HL-60 (cell line): ENCODE measurements around the gene PCDHGC4.

ENCODE experiments used
- DNase-seq, 2 experiments: peaks; one replicate each; pipeline ENCODE4 v3.0.0-alpha.2; 2010 to 2020; ENCODE audit warnings: low read depth in 1 of 2, low spot score in 1 of 2
- H3K27ac ChIP-seq: fragments of 250-450 bp; sonication (Bioruptor Pico); replicated peaks from 2 replicates; pipeline ENCODE4 v1.5.1; 2020; ENCODE audit warnings: mild to moderate bottlenecking, moderate library complexity
- H3K27me3 ChIP-seq: fragments of 250-450 bp; sonication (Bioruptor Pico); 2 replicates; pipeline ENCODE4 v1.5.1; 2021; ENCODE audit warnings: mild to moderate bottlenecking, moderate library complexity; ENCODE audit not compliant: insufficient read depth, poor library complexity, severe bottlenecking
- H3K4me3 ChIP-seq: replicated peaks from 2 replicates; pipeline ENCODE4 v1.5.1; 2011; ENCODE audit warnings: mild to moderate bottlenecking, control low read depth, low read length; ENCODE audit not compliant: insufficient read depth
- GABPA ChIP-seq: IDR thresholded peaks from 2 replicates; pipeline ENCODE4 v1.6.1; 2012; ENCODE audit warnings: low read depth
- POLR2AphosphoS5 ChIP-seq: IDR thresholded peaks from 2 replicates; pipeline ENCODE4 v1.6.1; 2012; ENCODE audit warnings: low read depth
- SPI1 ChIP-seq: IDR thresholded peaks from 2 replicates; pipeline ENCODE4 v1.6.1; 2012; ENCODE audit warnings: low read depth, mild to moderate bottlenecking, borderline replicate concordance
- TF ChIP-seq, protein P1 (sequence below): IDR thresholded peaks from one replicate; pipeline ENCODE4 v1.5.1; 2011; ENCODE audit warnings: low read length, control low read depth, inconsistent platforms; ENCODE audit not compliant: insufficient read depth
- TF ChIP-seq, protein P2 (sequence below): IDR thresholded peaks from 2 replicates; pipeline ENCODE4 v1.6.1; 2012; ENCODE audit warnings: low read depth; ENCODE audit not compliant: insufficient replicate concordance

The PCDHGC4 gene

DNA sequence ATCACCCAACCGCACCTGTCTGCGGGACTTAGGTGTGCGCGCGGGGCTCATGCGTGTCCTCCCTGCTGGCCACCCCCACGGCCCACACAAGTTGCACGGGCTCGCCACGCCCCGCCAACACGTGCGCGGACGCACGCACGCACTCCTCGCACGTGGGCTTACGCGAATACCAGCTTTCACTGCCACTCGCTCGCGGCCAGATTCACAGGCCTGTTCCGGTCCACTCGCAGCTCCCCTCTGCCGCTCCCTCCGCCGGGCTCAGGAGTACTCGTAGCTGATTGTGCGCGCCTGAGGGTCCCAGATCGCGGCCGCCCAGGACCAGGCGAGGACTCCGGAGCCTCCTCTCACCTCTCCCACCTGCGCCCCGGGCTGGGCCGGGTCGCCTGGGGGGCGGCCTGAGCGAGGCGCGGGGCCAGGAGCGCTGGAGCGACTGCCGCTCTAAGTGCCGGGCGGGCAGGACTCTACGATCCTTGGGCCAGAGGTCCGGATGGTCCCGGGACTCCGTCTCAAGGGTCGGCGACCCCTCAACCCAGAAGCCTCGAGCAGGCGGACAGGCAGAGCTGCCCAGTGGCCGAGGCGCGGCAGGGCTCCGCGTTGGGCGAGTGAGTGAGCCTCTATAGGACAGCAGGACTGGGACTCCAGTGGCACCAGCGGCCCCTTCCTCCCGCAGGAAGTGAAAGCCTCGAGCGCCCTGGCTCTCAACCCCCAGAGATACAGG is 7.5 kb downstream of the PCDHGC4 start:
- TF ChIP-seq SPI1 (no peak), GABPA (no peak), POLR2AphosphoS5 (no peak)
- TF ChIP-seq, protein P1, sequence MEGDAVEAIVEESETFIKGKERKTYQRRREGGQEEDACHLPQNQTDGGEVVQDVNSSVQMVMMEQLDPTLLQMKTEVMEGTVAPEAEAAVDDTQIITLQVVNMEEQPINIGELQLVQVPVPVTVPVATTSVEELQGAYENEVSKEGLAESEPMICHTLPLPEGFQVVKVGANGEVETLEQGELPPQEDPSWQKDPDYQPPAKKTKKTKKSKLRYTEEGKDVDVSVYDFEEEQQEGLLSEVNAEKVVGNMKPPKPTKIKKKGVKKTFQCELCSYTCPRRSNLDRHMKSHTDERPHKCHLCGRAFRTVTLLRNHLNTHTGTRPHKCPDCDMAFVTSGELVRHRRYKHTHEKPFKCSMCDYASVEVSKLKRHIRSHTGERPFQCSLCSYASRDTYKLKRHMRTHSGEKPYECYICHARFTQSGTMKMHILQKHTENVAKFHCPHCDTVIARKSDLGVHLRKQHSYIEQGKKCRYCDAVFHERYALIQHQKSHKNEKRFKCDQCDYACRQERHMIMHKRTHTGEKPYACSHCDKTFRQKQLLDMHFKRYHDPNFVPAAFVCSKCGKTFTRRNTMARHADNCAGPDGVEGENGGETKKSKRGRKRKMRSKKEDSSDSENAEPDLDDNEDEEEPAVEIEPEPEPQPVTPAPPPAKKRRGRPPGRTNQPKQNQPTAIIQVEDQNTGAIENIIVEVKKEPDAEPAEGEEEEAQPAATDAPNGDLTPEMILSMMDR, result no peak
- TF ChIP-seq, protein P2, sequence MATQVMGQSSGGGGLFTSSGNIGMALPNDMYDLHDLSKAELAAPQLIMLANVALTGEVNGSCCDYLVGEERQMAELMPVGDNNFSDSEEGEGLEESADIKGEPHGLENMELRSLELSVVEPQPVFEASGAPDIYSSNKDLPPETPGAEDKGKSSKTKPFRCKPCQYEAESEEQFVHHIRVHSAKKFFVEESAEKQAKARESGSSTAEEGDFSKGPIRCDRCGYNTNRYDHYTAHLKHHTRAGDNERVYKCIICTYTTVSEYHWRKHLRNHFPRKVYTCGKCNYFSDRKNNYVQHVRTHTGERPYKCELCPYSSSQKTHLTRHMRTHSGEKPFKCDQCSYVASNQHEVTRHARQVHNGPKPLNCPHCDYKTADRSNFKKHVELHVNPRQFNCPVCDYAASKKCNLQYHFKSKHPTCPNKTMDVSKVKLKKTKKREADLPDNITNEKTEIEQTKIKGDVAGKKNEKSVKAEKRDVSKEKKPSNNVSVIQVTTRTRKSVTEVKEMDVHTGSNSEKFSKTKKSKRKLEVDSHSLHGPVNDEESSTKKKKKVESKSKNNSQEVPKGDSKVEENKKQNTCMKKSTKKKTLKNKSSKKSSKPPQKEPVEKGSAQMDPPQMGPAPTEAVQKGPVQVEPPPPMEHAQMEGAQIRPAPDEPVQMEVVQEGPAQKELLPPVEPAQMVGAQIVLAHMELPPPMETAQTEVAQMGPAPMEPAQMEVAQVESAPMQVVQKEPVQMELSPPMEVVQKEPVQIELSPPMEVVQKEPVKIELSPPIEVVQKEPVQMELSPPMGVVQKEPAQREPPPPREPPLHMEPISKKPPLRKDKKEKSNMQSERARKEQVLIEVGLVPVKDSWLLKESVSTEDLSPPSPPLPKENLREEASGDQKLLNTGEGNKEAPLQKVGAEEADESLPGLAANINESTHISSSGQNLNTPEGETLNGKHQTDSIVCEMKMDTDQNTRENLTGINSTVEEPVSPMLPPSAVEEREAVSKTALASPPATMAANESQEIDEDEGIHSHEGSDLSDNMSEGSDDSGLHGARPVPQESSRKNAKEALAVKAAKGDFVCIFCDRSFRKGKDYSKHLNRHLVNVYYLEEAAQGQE, result no peak
- H3K4me3 ChIP-seq, result no peak overlapping the region
- no peak overlapping the region for H3K27ac ChIP-seq
- H3K27me3 ChIP-seq, result peaks cover 40% of the 10 kb centered on the region
- no peak for DNase-seq

DNA sequence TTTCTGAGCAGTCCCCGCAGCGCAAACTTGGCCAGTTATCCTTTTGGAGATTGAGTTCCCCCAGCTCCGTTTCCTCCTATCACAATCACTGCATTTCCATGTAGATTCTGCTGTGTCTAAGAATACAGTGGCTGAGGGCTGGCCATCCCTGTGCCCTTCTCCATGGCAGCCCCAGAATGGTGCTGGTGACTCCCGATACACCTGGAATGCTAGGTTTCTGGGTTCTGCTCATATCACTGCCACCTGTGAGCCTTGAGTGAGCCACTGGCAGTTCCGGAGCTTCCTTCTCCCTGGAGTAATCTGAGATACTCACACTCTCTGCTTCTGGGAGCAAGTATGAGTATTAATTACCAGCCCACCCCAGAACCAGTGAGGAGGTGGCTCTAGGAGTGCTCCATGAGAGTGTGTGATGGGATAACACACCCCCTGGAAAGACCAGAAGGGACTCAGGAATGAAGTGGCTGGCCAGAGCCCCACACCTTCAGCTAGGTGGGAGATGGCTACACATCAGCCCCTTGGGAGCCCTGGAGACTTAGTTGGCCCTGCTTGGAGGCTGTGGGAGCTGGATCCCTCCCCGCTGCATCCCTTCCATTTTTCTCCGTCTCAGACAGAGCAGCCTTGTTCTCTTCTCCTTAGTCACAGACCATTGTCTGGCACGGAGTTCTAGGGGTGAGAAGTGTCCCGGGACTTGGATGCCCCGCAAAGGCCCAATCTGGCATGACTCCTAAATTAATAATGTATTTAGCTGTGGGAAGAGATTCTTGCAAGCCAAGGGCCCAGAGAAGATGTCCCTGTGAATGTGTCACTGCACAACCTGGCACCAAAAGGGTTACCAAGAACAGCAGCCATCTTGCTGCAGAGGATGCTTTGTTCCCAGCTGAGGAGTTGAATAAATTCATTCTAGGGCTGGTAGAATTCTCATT is 8.9 kb downstream of the PCDHGC4 start:
- Histone ChIP-seq H3K27me3 (peaks cover 32% of the 10 kb centered on the region), H3K27ac (no peak overlapping the region), H3K4me3 (no peak overlapping the region)
- TF ChIP-seq, protein P1, result no peak
- no peak for TF ChIP-seq SPI1
- TF ChIP-seq, protein P2, result no peak
- TF ChIP-seq POLR2AphosphoS5, result no peak
- TF ChIP-seq GABPA, result no peak
- DNase-seq, result no peak

DNA sequence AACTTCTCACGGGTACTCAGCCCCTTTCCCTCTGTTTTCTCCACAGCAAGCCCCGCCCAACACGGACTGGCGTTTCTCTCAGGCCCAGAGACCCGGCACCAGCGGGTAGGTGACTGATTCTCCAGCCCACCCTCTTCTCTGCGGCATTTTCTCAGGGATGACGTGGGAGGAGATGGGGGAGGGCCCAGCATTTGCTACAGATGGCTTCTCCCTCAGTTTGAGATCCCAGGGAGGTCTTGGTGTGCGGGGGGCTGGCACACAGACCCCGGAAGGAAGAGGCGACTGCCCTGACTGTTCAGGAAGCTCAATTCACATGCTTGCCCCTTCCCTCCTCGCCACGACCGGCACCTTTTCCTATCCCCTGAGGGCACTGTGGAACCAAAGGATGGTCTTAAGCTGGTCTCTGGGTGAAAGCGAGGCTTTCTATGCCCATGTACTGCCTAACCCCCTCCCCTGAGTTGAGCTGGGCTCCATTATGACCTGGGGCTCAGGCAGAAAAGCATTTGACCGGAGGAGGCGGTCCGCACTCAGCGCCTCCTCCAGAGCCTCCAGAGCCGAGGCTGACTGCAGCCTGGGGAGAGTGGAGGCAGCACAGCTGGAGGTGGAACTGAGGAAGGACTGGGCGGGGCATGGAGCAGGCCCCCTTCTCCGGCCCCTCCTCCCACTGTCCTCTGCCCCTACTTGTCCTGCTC is 10.1 kb downstream of the PCDHGC4 start:
- Histone ChIP-seq H3K4me3 (no peak overlapping the region), H3K27ac (no peak overlapping the region), H3K27me3 (peaks cover 32% of the 10 kb centered on the region)
- TF ChIP-seq, protein P1, result no peak
- TF ChIP-seq, protein P2, result no peak
- TF ChIP-seq POLR2AphosphoS5 (no peak), SPI1 (no peak), GABPA (no peak)
- DNase-seq, result no peak
